Fibroblast of peridontal ligament (primary cell): ENCODE data around the gene IL18RAP.

Experiments
- DNase-seq: peaks from one replicate; pipeline ENCODE4 v3.0.0-alpha.2; 2010; ENCODE audit errors: extremely low read depth

Gene IL18RAP, protein sequence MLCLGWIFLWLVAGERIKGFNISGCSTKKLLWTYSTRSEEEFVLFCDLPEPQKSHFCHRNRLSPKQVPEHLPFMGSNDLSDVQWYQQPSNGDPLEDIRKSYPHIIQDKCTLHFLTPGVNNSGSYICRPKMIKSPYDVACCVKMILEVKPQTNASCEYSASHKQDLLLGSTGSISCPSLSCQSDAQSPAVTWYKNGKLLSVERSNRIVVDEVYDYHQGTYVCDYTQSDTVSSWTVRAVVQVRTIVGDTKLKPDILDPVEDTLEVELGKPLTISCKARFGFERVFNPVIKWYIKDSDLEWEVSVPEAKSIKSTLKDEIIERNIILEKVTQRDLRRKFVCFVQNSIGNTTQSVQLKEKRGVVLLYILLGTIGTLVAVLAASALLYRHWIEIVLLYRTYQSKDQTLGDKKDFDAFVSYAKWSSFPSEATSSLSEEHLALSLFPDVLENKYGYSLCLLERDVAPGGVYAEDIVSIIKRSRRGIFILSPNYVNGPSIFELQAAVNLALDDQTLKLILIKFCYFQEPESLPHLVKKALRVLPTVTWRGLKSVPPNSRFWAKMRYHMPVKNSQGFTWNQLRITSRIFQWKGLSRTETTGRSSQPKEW

DNA sequence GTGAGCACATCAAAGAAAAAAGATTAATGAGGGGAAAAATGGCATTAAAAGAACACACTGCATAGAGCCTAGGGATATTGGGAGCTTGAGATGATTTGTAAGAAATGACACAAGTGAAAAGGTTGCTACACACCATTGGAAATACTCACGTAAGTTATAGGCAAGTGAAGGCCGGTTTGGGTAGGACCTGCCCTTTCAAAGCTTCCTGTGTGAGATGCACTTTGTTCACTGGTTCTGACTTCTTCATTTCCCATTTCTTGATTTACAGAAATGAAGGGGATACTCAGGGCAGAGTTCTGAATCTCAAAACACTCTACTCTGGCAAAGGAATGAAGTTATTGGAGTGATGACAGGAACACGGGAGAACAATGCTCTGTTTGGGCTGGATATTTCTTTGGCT, at the start of gene IL18RAP:
Gene IL18RAP (plus strand): TSS at position 251 of the 400 bp plus-strand sequence. CDS start 118 bp downstream, at position 369.
- no peak for DNase-seq

DNA sequence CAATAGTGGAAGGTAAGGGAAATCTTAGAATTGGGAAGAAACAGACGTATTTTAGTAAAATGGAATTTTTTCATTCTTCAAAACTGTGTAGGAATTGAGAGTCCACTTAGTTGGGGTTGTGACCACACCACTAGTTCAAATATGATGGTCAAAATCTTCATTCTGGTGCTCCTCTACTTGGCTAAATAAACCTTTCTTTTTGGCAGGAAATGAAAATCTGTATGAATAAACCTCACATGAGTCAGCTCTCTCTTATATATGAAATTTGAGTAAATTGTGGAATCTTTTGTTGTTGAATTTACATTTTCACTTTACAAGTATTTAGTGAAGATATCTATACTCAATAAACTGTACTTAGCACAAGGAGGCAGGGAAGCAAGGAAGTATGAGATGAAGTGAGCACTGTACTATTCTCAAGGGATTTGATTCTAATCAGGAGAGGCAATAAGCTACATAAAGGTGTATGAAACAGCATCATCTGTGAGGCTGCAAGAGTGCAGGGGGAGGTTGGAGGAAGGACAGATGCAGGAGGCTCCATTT, 46.8 kb upstream of the IL18RAP start:
- DNase-seq = no peak

DNA sequence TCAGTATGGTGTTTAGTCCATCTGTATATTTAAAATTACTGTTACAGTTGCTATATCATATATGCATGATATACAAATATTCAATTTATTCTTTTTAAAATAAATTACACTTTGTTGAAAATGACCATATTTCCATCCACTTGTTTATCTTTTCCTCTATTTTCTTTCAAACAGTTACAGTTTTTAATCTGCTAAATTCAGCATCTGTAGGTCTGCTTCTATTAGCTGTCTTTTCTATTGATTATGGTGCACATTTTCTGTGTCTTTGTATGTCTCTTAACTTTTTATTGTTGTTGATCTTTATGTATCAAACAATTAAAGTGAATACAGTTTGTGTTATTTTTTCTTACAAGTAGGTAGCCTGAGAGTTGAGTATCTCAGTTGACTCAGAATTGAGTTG, 39.2 kb upstream of the IL18RAP start:
- no peak for DNase-seq

DNA sequence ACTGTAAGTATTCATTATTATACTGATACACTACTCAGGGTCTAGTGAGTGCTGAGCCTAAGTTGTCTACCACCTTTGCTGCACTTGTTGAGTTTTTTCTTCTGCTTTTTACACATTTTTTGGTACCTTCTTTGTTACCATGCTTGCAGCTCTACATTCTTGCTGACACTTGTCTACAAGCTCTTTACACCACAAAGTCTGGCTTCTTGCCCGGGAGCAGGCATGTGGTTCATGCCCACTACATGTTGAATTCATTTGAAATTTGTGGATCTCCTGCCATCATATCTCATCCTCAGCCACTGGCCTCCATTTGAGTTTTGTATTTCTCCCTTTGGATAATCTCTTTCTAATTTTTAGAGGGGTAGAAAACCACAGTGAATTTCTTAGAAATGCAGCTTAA, 37.4 kb upstream of the IL18RAP start:
- DNase-seq = peak; percentile 2

DNA sequence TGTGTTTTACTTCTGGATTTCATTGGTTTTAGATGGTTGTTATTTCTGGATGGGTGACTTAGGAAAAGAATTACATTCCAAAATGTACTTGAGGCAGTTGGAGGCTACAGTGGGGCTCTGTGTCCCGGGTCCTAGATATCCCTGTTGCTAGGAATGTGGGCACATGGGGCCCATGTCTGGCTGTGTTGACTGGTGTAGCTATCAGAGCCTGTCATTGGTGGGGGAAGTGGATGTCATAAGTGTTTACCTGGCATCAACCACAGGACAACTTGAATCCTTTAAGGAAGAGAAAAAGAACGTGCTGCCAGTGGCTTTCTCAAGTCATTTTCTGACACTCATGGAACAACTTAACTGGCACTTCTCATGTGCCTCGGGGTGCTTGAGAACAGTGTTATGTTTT, 37.0 kb upstream of the IL18RAP start:
- DNase-seq = no peak

DNA sequence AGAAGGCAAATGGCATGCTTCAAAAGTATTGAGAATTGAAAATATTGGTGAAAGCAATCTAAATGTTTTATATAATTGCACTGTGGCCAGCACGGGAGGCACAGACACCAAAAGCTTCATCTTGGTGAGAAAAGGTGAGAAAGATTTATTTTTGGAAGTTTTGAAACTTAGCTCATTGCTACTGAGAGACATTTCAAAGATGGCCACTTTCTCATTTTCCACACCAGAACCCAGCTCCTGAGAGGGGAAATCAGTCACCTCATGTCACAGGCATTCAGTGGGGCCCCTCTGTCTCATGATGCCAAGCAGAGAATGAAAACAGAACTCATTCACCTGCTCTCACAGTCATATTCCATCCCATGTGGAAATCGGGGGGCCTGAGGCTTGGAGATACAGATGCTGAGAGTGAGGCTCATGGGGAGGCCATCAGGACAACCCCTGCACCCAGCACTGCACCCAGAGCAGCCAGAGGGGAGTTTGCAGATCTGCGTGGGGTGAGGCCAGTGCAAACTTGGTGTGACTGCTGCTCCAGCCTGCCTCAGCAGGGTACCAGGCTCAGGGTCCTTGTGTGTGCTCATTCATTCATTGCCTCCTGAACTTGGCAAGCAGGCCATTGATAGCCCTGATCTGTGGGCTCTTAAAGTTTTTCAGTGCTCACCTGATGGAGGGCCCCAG, 36.0 kb upstream of the IL18RAP start:
- no peak for DNase-seq

DNA sequence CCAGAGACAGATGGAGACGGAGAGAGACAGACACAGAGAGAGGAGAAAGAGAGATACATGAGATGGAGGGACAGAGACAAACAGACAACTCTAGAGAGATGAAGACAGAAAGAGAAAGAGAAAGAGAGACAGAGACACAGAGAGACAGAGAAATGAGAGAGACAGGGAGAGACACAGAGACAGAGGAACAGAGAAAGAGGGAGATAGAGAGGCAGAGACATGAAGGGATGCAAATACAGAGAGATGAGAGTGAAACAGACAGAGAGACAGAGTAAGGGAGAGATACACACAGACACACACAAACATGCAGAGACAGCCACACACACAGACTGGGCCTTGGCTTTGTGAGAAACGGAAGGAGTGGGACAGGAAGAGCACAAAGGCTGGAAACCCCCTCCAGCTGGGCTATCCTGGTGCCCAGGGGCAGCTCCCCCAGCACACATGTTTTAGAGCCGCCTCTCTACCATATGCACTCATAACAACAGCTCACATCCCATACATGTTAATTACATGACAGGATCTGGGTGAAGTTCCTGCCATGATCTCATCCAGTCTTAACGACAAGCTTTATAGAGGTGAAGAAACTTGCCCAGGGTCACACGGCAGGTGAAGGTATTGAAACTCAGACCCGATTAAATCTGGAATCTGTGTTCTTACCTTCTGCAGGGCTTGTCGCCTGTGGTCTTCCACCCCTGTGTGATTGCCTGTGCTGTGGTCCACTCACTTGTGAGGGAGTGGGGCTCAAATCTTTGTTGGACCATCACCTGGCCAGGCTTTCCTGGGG, 35.0 kb upstream of the IL18RAP start:
- no peak for DNase-seq

DNA sequence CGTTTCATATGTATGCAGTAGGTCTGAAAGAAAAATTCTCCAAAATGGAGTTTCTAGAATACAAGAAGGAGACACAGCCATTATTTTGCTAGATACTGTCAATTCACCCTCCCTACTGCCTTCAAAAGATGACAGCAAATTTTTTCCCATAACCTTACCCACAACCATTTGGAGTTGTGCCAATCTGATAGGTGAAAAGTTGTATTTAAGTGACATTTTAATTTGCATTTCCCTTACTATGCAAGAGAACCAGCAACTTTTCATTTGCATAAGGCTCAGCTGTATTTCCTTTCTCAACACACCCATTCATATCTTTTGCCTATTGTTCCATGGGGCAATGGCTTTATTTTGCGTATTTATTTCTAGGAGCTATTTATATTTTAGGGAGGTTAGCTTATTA, 31.4 kb upstream of the IL18RAP start:
- DNase-seq = no peak

DNA sequence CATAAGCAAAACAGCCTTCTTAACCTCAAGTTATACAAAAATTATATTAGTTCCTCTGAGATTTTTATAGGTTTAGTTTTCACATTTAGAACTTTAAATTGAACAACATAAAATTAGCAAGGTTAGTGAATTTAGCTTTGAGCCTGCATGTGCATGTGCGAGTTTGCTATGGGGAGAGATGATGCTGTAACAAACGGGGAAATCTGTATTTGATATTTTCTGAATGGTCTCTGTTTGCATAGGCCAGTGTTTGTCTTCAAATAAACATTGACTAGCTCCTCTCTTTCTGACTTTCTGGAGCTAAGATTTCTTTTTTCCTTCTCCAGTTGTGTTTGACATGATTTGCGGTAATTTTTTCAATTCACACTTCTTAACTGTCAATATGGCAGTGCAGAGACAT, 30.9 kb upstream of the IL18RAP start:
- no peak for DNase-seq

DNA sequence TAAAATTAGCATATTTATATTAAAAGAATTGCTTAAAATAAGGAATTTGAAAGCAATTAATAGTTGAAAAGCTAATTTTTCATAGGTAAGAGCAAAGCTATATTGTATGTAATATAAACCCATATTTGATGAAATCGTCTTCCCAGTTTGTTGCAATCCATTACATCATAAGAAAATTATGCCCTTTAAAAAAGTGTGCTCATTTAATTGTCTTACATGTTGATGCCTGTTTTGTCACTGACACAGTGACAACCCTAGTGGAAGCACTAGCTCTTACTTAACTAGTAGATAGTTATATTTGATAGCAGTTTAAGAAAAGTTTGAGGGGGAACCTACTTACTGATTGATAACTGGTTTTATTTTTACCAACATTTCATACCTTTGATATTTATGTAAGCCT, 30.0 kb upstream of the IL18RAP start:
- no peak for DNase-seq

DNA sequence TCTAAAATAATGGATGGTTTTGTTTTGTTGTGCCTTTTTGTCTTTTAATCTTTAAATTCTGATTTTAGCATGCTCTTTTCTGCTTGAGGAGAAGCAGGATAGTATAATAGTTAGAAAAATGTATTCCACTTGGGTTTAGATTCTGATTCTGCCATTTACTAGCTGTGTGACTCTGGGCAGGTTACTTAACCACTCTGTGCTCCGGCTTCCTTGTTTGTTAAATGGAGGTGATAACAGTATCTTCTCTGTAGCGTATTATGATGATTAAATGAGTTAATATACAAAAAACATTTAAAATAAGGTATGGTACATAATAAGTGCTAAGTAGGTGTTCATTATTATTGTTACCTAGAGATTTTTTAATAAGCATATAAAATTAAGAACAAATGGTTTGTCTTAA, 26.9 kb upstream of the IL18RAP start:
- no peak for DNase-seq

DNA sequence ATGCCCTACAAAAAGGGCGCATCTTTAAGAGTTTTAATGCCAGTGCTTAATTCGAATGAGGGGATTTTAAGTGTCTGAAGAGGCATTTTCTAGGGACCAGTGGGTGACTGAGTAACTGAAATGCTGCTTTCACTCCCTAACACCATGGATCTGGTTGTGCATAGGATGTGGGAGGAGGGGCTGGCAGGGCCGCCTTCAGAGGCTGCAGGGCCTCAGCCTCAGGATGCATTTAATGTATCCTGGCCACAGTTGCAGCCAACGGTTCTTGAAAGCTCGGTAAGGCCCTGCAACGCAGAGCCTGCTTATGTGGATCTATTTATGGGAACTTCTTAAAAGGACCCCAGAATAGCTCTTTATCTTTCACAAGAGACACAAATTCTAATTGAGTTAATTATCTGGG, 25.8 kb upstream of the IL18RAP start:
- no peak for DNase-seq

DNA sequence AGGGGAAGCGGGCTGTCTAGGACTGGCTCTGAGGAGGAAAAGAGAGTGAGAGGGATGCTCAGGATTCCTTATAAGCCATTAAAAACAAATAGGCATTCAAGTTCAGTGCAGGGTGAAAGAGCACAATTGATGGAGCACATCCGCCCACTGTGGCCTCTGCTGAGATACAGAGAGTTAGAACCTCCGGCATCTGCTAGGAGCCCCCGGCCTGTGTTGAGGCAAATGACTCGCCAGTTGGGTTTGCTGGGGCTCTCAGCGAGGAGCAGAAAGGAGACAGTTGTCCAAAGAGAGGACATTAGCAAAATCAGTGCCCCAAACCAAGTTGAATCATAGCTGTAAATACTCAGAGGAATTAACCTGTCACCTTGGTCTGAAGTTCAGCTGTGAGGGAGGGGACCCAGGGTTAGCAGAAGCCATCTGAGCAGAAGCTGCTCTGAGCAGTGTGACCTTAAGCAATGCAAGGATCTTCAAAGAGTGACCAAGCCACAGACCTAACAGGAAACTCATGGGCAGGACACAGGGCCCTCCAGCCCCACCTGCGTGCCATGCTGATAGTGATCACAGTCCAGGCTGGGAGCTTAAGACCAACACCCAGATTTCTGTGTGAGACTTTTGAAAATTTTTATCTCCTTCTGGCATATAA, 23.3 kb upstream of the IL18RAP start:
- DNase-seq = no peak

DNA sequence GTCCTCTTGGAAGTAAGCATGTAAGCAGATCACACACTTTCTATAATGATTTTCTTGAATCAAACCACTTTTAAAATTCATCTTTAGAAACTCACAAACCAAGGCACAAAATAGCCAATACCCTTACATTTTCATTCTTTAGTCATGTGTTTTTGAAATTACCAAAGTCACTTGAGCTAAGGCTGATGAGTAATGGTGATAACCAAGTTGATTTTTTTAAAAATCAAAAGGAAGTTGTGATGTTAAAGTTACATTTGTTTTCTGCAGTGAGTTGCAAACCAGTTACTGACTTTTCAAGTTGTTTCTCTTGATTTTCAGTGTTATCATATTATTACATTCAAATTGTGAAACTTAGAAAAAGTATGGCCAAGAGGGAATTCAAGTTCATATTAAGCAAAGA, 21.5 kb upstream of the IL18RAP start:
- no peak for DNase-seq

DNA sequence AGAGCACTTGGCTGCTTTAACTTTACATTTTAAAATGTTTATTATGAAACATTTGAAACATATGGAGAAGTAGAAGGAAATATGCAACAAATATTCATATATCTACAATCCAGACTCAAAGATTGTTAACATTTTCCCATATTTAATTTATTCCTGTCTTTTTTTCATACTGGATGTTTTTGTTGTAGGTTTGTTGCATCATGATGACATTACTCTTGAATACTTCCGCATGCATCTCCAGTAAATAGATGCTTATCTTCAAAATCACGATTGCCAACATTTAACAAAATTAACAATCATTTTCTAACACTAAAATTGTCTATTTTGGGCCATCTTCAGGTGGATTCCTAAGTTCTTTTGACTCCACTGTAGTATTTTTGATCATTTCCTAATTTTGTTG, 21.1 kb upstream of the IL18RAP start:
- DNase-seq = no peak

DNA sequence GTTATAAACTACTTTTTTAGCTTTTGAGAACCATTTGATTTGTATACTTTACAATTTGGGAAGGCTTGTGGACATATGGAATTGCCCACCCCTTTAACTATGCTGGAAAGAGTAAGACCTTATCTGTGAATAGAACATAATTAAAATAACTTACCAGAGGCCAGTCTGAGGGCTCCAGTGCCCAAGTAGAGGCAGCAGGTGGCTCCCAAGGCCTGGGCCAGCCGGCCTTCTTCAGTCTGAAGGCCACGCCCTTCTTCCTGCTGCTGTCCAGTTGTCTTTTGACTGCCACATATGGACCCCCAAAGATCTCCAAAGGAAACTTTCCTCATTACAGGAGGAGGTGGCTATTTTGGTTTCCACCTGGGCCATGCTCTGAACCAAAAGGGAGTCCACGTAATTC, 12.0 kb upstream of the IL18RAP start:
- no peak for DNase-seq

DNA sequence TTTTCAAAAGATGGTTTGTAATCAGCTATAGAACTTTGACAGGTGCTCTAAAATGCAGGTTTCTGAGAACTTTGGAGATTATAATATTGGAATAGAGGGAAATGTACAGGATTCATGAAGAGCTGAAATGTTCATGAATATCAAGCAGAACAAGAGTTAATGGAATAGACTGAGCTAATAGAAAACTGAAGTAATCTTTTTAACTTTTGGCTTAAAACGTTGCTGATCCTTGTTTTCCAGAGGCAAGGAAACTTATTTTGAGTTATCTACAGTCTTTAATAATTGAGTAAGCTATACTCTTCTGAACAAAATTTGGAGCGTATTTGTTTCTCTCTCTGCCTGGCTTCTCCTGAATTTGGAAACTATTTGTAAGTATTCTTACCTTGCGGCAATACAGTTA, 10.8 kb upstream of the IL18RAP start:
- no peak for DNase-seq

DNA sequence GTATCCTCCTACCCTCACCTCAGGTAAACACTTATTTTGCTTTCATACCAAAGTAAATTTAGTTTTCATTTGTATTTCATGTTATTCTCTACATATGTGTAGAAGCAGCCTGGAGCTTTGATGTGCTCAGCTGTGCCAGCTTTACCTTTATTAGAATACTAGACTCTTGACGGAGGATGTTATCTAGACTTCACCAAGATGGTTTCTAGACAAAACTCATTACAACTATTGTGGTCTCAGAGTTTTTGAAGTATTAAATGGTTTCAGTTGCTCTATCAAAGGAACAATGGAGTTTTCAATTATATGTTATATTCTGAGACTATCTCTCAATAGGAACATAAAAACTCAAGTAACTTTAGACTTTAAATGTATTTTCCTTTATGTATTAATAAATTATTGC, 5.0 kb upstream of the IL18RAP start:
- DNase-seq = no peak

DNA sequence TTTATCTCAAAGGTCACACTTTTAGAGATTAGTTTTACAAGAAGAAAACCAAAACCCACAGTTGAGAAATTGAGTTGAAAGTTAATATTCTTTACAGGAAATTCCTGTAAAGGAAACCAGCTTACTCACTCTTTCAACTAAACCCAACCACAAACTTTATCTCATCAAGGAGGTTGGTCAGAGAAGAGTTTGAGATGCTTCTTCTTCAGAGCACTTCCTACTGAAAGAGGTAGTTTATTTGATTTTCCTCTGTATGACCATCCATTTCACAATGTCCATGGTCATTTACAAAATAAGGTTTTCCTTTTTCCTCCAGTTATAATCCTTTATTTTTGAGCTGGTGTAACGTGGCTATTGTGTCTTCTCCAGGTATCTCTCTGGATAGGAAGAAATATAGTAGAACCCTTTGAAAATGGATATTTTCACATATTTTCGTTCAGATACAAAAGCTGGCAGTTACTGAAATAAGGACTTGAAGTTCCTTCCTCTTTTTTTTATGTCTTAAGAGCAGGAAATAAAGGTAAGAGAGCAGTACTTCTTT, 4.5 kb upstream of the IL18RAP start:
- no peak for DNase-seq

DNA sequence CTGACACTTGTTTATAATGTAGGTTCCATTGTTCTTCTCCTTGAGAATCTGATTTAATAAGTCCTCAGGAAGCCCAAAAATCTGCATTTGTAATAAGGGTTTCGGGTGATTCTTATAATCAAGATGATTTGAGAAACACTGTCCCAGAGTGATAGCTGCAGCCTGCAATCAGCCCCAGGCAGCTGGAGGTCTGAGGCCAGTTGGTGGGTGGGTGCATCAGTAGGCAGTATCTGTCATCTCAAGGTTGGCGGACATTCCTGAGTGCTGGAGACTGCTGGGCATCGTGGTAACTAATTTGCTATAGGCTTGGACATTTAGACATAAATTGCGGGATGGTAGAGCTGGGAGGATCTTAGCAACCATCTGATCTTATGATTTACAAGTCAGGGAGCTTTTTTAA, 2.7 kb upstream of the IL18RAP start:
- no peak for DNase-seq
